HepG2 (cell line): ENCODE measurements around the gene ZBTB7C.

ENCODE experiments used
- ATF1 ChIP-seq: IDR thresholded peaks from 2 replicates; pipeline ENCODE4 v1.6.1; 2016; ENCODE audit warnings: mild to moderate bottlenecking, control low read depth
- ATF7-NPFF ChIP-seq: sonication (generic); formaldehyde crosslinking; IDR thresholded peaks from 2 replicates; pipeline ENCODE4 v1.8.1; 2023; ENCODE audit warnings: mild to moderate bottlenecking, low read depth, missing genetic modification reagents, moderate library complexity
- CHD2 ChIP-seq: IDR thresholded peaks from 2 replicates; pipeline ENCODE4 v1.6.1; 2011; ENCODE audit warnings: low read depth, low read length, improper control_type of control experiment
- CHD4 ChIP-seq: fragments of 200-600 bp; sonication (generic); IDR thresholded peaks from 2 replicates; pipeline ENCODE4 v1.7.0; 2017; ENCODE audit warnings: mild to moderate bottlenecking, low read length, borderline replicate concordance
- ELF4 ChIP-seq: sonication (generic); formaldehyde crosslinking; IDR thresholded peaks from 2 replicates; pipeline ENCODE4 v1.5.0; 2020; ENCODE audit warnings: missing genetic modification reagents, mild to moderate bottlenecking, moderate library complexity, borderline replicate concordance
- JUN ChIP-seq: sonication (generic); formaldehyde crosslinking; IDR thresholded peaks from 2 replicates; pipeline ENCODE4 v1.4.0; 2020; ENCODE audit warnings: mild to moderate bottlenecking, missing genetic modification reagents
- MAZ ChIP-seq, 2 experiments: sonication (generic) in 1 of 2; formaldehyde crosslinking in 1 of 2; IDR thresholded peaks; 2 replicates each; pipeline versions ENCODE4 v1.5.0 to v1.6.1; 2012 to 2020; ENCODE audit warnings: low read depth in 2 of 2, mild to moderate bottlenecking in 2 of 2, borderline replicate concordance in 1 of 2, improper control_type of control experiment in 1 of 2, low read length in 1 of 2, missing genetic modification reagents in 1 of 2, moderate library complexity in 1 of 2
- NCOA1 ChIP-seq: sonication (generic); formaldehyde crosslinking; IDR thresholded peaks from 2 replicates; pipeline ENCODE4 v1.9.0; 2021; ENCODE audit warnings: missing genetic modification reagents
- SMARCC2 ChIP-seq: fragments of 450-650 bp; IDR thresholded peaks from 2 replicates; pipeline ENCODE4 v1.6.1; 2017; ENCODE audit warnings: antibody characterized with exemption, mild to moderate bottlenecking
- SMC3 ChIP-seq: IDR thresholded peaks from 2 replicates; pipeline ENCODE4 v1.6.1; 2011; ENCODE audit warnings: low read length, improper control_type of control experiment
- STAG1 ChIP-seq: sonication (generic); formaldehyde crosslinking; IDR thresholded peaks from 2 replicates; pipeline ENCODE4 v1.4.0; 2020; ENCODE audit warnings: missing genetic modification reagents
- ZNF564 ChIP-seq: sonication (generic); formaldehyde crosslinking; IDR thresholded peaks from 2 replicates; pipeline ENCODE4 v1.8.1; 2023; ENCODE audit warnings: mild to moderate bottlenecking, missing genetic modification reagents
- TF ChIP-seq, protein P1 (sequence below): sonication (generic); formaldehyde crosslinking; IDR thresholded peaks from 2 replicates; pipeline ENCODE4 v1.5.0; 2020; ENCODE audit warnings: mild to moderate bottlenecking, missing genetic modification reagents, moderate library complexity
- TF ChIP-seq, protein P2 (sequence below), 2 experiments: IDR thresholded peaks; 2 replicates each; pipeline ENCODE4 v1.6.1; 2011 to 2012; ENCODE audit warnings: low read length in 2 of 2, borderline replicate concordance in 1 of 2, low read depth in 1 of 2, mild to moderate bottlenecking in 1 of 2, moderate library complexity in 1 of 2

DNA sequence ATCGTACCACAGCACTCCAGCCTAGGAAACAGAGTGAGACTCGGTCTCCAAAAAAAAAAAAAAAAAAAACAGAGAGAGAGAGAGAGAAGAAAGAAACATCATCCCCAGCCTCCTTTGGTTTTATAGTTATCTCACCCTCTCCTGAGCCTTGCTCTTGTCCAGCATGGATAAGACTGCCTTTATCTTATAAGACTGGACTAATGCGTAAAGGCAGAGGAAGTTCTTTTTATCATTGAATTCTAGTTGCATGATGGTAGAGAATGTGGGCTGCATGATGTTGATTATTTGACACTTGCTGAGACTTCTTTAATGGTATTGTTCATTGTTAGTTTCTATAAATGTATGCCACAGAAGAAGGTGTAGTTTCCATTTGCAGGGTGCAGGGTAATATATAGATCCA lies 124.4 kb downstream of the ZBTB7C start:
- TF ChIP-seq SMARCC2 (no peak), ZNF564 (no peak), SMC3 (no peak), CHD2 (no peak), NCOA1 (CRISPR knock-in tag) (no peak), MAZ (IDR thresholded peaks at IDR 0.05; ENCODE audit: borderline replicate concordance, low read depth, low read length) (no peak), MAZ (CRISPR knock-in tag; IDR thresholded peaks at IDR 0.05; ENCODE audit: low read depth) (no peak), ELF4 (CRISPR knock-in tag) (no peak), ATF7-NPFF (CRISPR knock-in tag) (no peak), CHD4 (no peak), STAG1 (CRISPR knock-in tag) (no peak), JUN (no peak), ATF1 (CRISPR knock-in tag) (no peak)
- TF ChIP-seq, protein P1, sequence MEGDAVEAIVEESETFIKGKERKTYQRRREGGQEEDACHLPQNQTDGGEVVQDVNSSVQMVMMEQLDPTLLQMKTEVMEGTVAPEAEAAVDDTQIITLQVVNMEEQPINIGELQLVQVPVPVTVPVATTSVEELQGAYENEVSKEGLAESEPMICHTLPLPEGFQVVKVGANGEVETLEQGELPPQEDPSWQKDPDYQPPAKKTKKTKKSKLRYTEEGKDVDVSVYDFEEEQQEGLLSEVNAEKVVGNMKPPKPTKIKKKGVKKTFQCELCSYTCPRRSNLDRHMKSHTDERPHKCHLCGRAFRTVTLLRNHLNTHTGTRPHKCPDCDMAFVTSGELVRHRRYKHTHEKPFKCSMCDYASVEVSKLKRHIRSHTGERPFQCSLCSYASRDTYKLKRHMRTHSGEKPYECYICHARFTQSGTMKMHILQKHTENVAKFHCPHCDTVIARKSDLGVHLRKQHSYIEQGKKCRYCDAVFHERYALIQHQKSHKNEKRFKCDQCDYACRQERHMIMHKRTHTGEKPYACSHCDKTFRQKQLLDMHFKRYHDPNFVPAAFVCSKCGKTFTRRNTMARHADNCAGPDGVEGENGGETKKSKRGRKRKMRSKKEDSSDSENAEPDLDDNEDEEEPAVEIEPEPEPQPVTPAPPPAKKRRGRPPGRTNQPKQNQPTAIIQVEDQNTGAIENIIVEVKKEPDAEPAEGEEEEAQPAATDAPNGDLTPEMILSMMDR (CRISPR knock-in tag): no peak
- TF ChIP-seq, protein P2, sequence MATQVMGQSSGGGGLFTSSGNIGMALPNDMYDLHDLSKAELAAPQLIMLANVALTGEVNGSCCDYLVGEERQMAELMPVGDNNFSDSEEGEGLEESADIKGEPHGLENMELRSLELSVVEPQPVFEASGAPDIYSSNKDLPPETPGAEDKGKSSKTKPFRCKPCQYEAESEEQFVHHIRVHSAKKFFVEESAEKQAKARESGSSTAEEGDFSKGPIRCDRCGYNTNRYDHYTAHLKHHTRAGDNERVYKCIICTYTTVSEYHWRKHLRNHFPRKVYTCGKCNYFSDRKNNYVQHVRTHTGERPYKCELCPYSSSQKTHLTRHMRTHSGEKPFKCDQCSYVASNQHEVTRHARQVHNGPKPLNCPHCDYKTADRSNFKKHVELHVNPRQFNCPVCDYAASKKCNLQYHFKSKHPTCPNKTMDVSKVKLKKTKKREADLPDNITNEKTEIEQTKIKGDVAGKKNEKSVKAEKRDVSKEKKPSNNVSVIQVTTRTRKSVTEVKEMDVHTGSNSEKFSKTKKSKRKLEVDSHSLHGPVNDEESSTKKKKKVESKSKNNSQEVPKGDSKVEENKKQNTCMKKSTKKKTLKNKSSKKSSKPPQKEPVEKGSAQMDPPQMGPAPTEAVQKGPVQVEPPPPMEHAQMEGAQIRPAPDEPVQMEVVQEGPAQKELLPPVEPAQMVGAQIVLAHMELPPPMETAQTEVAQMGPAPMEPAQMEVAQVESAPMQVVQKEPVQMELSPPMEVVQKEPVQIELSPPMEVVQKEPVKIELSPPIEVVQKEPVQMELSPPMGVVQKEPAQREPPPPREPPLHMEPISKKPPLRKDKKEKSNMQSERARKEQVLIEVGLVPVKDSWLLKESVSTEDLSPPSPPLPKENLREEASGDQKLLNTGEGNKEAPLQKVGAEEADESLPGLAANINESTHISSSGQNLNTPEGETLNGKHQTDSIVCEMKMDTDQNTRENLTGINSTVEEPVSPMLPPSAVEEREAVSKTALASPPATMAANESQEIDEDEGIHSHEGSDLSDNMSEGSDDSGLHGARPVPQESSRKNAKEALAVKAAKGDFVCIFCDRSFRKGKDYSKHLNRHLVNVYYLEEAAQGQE (IDR thresholded peaks at IDR 0.05; ENCODE audit: borderline replicate concordance in 1 of 2, low read depth in 1 of 2, low read length in 2 of 2): no peak
